DOHH2 (cell line): ENCODE data around the gene MYOG.
A peak's percentile ranks its signal among the peaks of the same experiment; 100 is the strongest.

Experiments used
- H3F3A ChIP-seq: fragments of 200-600 bp; sonication (generic), shearing (Covaris generic); 2 replicates; pipeline ENCODE4 v1.6.0; 2016; ENCODE audit warnings: antibody characterized with exemption, mild to moderate bottlenecking; ENCODE audit not compliant: control insufficient read depth, insufficient read depth
- H3K27ac ChIP-seq: fragments of 200-600 bp; sonication (generic); 2 replicates; pipeline ENCODE4 v1.5.1; 2014; ENCODE audit warnings: low read depth, mild to moderate bottlenecking, low read length, moderate library complexity
- H3K27me3 ChIP-seq: fragments of 200-600 bp; sonication (generic); 2 replicates; pipeline ENCODE4 v1.6.1; 2014; ENCODE audit warnings: mild to moderate bottlenecking, low read length, mixed read lengths; ENCODE audit not compliant: control insufficient read depth
- H3K36me3 ChIP-seq: fragments of 200-600 bp; sonication (generic); 2 replicates; pipeline ENCODE4 v1.6.1; 2014; ENCODE audit warnings: mild to moderate bottlenecking, low read length, moderate library complexity, mixed read lengths; ENCODE audit not compliant: control insufficient read depth
- H3K4me1 ChIP-seq: fragments of 200-600 bp; sonication (generic); 2 replicates; pipeline ENCODE4 v1.6.1; 2014; ENCODE audit warnings: mild to moderate bottlenecking, low read length, mixed read lengths; ENCODE audit not compliant: control insufficient read depth
- H3K4me2 ChIP-seq: fragments of 200-600 bp; sonication (generic); 2 replicates; pipeline ENCODE4 v1.6.0; 2014; ENCODE audit warnings: mild to moderate bottlenecking, low read length, moderate library complexity
- H3K4me3 ChIP-seq: fragments of 200-600 bp; sonication (generic); 2 replicates; pipeline ENCODE4 v1.5.1; 2014; ENCODE audit warnings: mild to moderate bottlenecking, low read length, mixed read lengths
- H3K79me2 ChIP-seq: fragments of 200-600 bp; sonication (generic); 2 replicates; pipeline ENCODE4 v1.6.1; 2014; ENCODE audit warnings: mild to moderate bottlenecking, low read length, mixed read lengths; ENCODE audit not compliant: control insufficient read depth
- H3K9me2 ChIP-seq: fragments of 200-600 bp; sonication (generic); replicated peaks from 2 replicates; pipeline ENCODE4 v1.6.1; 2014; ENCODE audit warnings: mild to moderate bottlenecking, low read length, mixed read lengths; ENCODE audit not compliant: control insufficient read depth
- H3K9me3 ChIP-seq: fragments of 200-600 bp; sonication (generic); 2 replicates; pipeline ENCODE4 v1.6.1; 2014; ENCODE audit warnings: antibody characterized with exemption, low read length, mixed read lengths; ENCODE audit not compliant: control insufficient read depth, insufficient read depth
- H4K20me1 ChIP-seq: fragments of 200-600 bp; sonication (generic); 2 replicates; pipeline ENCODE4 v1.6.0; 2014; ENCODE audit warnings: low read depth, mild to moderate bottlenecking, antibody characterized with exemption, low read length, moderate library complexity; ENCODE audit not compliant: control insufficient read depth, insufficient read depth
- EZH2phosphoT487 ChIP-seq: fragments of 200-600 bp; sonication (generic); IDR thresholded peaks from 2 replicates; pipeline ENCODE4 v1.6.1; 2017; ENCODE audit warnings: borderline replicate concordance, mild to moderate bottlenecking, antibody characterized with exemption, low read length, moderate library complexity, mixed read lengths
- TF ChIP-seq, protein P1 (sequence below): fragments of 200-600 bp; sonication (generic); IDR thresholded peaks from one replicate; pipeline ENCODE4 v1.5.1; 2014; ENCODE audit warnings: antibody characterized with exemption, mild to moderate bottlenecking, low read depth, low read length; ENCODE audit not compliant: poor library complexity, severe bottlenecking

Gene MYOG

DNA sequence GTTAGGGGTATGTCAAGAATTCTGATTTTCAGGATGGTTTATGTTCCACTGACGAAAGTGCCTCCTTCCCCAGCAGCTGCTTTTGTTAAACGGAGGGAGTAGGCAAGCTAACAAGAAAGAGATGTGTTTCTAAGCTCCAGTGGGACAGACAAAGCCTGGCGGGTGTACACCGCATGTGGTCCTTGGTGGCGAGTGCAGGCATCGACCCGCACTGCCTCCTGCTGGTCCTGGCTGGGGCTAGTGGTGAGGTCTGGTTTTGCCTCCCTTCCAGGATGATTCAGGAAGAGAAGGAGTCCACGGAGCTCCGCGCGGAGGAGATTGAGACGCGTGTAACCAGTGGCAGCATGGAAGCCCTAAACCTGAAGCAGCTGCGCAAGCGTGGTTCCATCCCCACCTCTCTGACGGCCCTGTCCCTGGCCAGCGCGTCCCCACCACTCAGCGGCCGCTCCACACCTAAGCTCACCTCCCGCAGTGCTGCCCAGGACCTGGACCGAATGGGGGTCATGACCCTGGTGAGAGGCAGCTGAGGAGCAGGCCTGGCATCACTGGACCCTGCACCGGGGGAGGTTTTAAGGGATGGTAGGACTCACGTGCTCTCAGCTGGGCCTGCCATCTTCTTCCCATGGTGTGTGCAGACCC, 30.5 kb downstream of the MYOG start:
- Histone ChIP-seq H4K20me1 (no peaks in the 10 kb centered on the region), H3K4me1 (no peaks in the 10 kb centered on the region), H3K27ac (no peak overlapping the region), H3K4me2 (no peak overlapping the region), H3K79me2 (no peaks in the 10 kb centered on the region), H3K36me3 (no peaks in the 10 kb centered on the region), H3F3A (no peaks in the 10 kb centered on the region), H3K9me2 (no peaks in the 10 kb centered on the region), H3K27me3 (no peaks in the 10 kb centered on the region; the same call in 1 of the 2 replicates), H3K9me3 (no peaks in the 10 kb centered on the region), H3K4me3 (no peak overlapping the region)
- TF ChIP-seq, protein P1, sequence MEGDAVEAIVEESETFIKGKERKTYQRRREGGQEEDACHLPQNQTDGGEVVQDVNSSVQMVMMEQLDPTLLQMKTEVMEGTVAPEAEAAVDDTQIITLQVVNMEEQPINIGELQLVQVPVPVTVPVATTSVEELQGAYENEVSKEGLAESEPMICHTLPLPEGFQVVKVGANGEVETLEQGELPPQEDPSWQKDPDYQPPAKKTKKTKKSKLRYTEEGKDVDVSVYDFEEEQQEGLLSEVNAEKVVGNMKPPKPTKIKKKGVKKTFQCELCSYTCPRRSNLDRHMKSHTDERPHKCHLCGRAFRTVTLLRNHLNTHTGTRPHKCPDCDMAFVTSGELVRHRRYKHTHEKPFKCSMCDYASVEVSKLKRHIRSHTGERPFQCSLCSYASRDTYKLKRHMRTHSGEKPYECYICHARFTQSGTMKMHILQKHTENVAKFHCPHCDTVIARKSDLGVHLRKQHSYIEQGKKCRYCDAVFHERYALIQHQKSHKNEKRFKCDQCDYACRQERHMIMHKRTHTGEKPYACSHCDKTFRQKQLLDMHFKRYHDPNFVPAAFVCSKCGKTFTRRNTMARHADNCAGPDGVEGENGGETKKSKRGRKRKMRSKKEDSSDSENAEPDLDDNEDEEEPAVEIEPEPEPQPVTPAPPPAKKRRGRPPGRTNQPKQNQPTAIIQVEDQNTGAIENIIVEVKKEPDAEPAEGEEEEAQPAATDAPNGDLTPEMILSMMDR = peak; percentile 9
- TF ChIP-seq EZH2phosphoT487 = no peak

DNA sequence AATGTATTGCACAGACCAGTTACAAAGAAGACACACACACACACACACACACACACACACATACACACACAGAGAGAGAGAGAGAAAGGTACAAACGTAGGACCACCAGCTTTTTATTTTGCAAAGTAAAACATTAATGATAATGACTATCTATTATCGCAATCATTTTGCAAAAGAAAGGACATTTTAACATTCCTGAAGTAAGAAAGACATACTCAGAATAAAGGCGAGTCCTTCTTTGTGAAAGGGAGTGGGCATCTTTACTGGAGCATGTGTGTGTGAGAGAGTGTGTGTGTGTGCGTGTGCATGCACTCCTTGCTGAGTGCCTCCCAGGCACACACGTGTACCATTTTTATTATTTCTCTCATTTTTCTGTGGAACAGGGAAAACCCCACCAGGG, 31.2 kb downstream of the MYOG start:
- no peak overlapping the region for H3K4me3 ChIP-seq
- H4K20me1 ChIP-seq = no peaks in the 10 kb centered on the region
- H3K4me1 ChIP-seq = no peaks in the 10 kb centered on the region
- H3K9me3 ChIP-seq = no peaks in the 10 kb centered on the region
- H3K9me2 ChIP-seq = no peaks in the 10 kb centered on the region
- H3K4me2 ChIP-seq = no peak overlapping the region
- H3K36me3 ChIP-seq = no peaks in the 10 kb centered on the region
- no peak for TF ChIP-seq EZH2phosphoT487
- TF ChIP-seq, protein P1 = no peak
- H3K27ac ChIP-seq = no peak overlapping the region
- H3K79me2 ChIP-seq = no peaks in the 10 kb centered on the region
- no peaks in the 10 kb centered on the region; the same call in 1 of the 2 replicates for H3K27me3 ChIP-seq
- H3F3A ChIP-seq = no peaks in the 10 kb centered on the region

DNA sequence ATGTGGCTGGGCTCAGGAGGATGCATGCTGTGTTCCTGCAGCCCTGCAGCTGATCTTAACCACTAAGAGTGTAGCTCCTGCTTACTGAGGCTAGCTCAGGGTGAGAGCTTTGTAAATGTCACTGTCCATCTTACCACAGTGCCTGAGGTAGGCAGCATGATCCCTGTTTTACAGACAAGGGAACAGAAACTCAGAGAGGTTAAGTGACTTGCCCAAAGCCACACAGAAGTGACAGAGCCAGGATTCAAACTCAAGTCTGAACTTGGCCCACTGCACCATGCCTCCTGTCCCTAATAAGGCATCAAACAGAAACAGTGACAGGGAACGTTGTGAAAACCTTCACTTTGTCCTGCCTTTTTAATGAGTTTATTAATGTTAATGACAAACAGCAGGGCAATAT, 31.6 kb downstream of the MYOG start:
- H4K20me1 ChIP-seq = no peaks in the 10 kb centered on the region
- H3K27me3 ChIP-seq = no peaks in the 10 kb centered on the region; the same call in 1 of the 2 replicates
- H3K4me1 ChIP-seq = no peaks in the 10 kb centered on the region
- H3K9me3 ChIP-seq = no peaks in the 10 kb centered on the region
- no peaks in the 10 kb centered on the region for H3K9me2 ChIP-seq
- H3F3A ChIP-seq = no peaks in the 10 kb centered on the region
- no peak overlapping the region for H3K4me2 ChIP-seq
- H3K4me3 ChIP-seq = no peak overlapping the region
- H3K27ac ChIP-seq = no peak overlapping the region
- TF ChIP-seq, protein P1 = no peak
- no peak for TF ChIP-seq EZH2phosphoT487
- no peaks in the 10 kb centered on the region for H3K79me2 ChIP-seq
- no peaks in the 10 kb centered on the region for H3K36me3 ChIP-seq
